ENCODE measurements around the gene ARL8A.
"Not testable (repeated sequence)": the region's sequence is repeated elsewhere in the genome, so short reads cannot be mapped to it uniquely, and the experiment has no call there.

Gene ARL8A

GRCh38 chr1:202124142-202124541 lies 20.4 kb downstream of the ARL8A start:
- no peak overlapping the region for H3K27ac ChIP-seq (ENCODE audit: low read depth, low read length)
- H3K9ac ChIP-seq (ENCODE audit: low read length): no peak overlapping the region

GRCh38 chr1:202123336-202123813 lies 21.2 kb downstream of the ARL8A start:
- no peaks in the 10 kb centered on the region for H3K27me3 ChIP-seq (ENCODE audit: control insufficient read depth, insufficient read depth, low read length)
- H3K4me3 ChIP-seq (ENCODE audit: low read length): peak overlapping the region; percentile 27
- no peak overlapping the region for H3K9ac ChIP-seq (ENCODE audit: low read length)

More at GRCh38 chr1:202124142-202124541, 20.4 kb downstream of the ARL8A start:
- Histone ChIP-seq H3K27me3 (ENCODE audit: control insufficient read depth, insufficient read depth, low read length) (no peaks in the 10 kb centered on the region), H3K4me1 (ENCODE audit: control insufficient read depth, insufficient read depth, low read length) (no peaks in the 10 kb centered on the region), H3K36me3 (ENCODE audit: control insufficient read depth, insufficient read depth, low read length) (no peaks in the 10 kb centered on the region), H3K4me3 (ENCODE audit: low read length) (no peak overlapping the region)

GRCh38 chr1:202122639-202123335 lies 21.8 kb downstream of the ARL8A start, which contains the start of gene GPR37L1:
GPR37L1 (plus strand) TSS chr1:202122917; CDS start chr1:202122964, 47 bp downstream.
- H3K27ac ChIP-seq (ENCODE audit: low read depth, low read length): no peak within 1 kb of the TSS
- no peaks in the 10 kb centered on the region for H3K27me3 ChIP-seq (ENCODE audit: control insufficient read depth, insufficient read depth, low read length)
- H3K9ac ChIP-seq (ENCODE audit: low read length): no peak within 1 kb of the TSS

More at GRCh38 chr1:202123336-202123813, 21.2 kb downstream of the ARL8A start:
- H3K27ac ChIP-seq (ENCODE audit: low read depth, low read length): no peak overlapping the region
- H3K4me1 ChIP-seq (ENCODE audit: control insufficient read depth, insufficient read depth, low read length): no peaks in the 10 kb centered on the region
- H3K36me3 ChIP-seq (ENCODE audit: control insufficient read depth, insufficient read depth, low read length): no peaks in the 10 kb centered on the region

GRCh38 chr1:202121006-202121405 lies 23.5 kb downstream of the ARL8A start:
- Histone ChIP-seq H3K36me3 (ENCODE audit: control insufficient read depth, insufficient read depth, low read length) (no peaks in the 10 kb centered on the region), H3K27me3 (ENCODE audit: control insufficient read depth, insufficient read depth, low read length) (no peaks in the 10 kb centered on the region), H3K4me3 (ENCODE audit: low read length) (no peak overlapping the region), H3K9ac (ENCODE audit: low read length) (no peak overlapping the region), H3K27ac (ENCODE audit: low read depth, low read length) (no peak overlapping the region), H3K4me1 (ENCODE audit: control insufficient read depth, insufficient read depth, low read length) (no peaks in the 10 kb centered on the region)

More at GRCh38 chr1:202122639-202123335, 21.8 kb downstream of the ARL8A start, which contains the start of gene GPR37L1:
- Histone ChIP-seq H3K36me3 (ENCODE audit: control insufficient read depth, insufficient read depth, low read length) (no peaks in the 10 kb centered on the region), H3K4me1 (ENCODE audit: control insufficient read depth, insufficient read depth, low read length) (no peaks in the 10 kb centered on the region), H3K4me3 (ENCODE audit: low read length) (peak within 1 kb of the TSS; percentile 27)

GRCh38 chr1:202117898-202118371 lies 26.6 kb downstream of the ARL8A start:
- no peak overlapping the region for H3K4me3 ChIP-seq (ENCODE audit: low read length)
- H3K9ac ChIP-seq (ENCODE audit: low read length): no peak overlapping the region
- peaks cover 1% of the 10 kb centered on the region for H3K4me1 ChIP-seq (ENCODE audit: control insufficient read depth, insufficient read depth, low read length)
- H3K27ac ChIP-seq (ENCODE audit: low read depth, low read length): no peak overlapping the region
- no peaks in the 10 kb centered on the region for H3K27me3 ChIP-seq (ENCODE audit: control insufficient read depth, insufficient read depth, low read length)
- H3K36me3 ChIP-seq (ENCODE audit: control insufficient read depth, insufficient read depth, low read length): no peaks in the 10 kb centered on the region

- Histone ChIP-seq H3K4me1 (ENCODE audit: control insufficient read depth, insufficient read depth, low read length) (peaks cover 2% of the 10 kb centered on the region), H3K27ac (ENCODE audit: low read depth, low read length) (no peak overlapping the region), H3K9ac (ENCODE audit: low read length) (no peak overlapping the region), H3K4me3 (ENCODE audit: low read length) (no peak overlapping the region), H3K27me3 (ENCODE audit: control insufficient read depth, insufficient read depth, low read length) (no peaks in the 10 kb centered on the region), H3K36me3 (ENCODE audit: control insufficient read depth, insufficient read depth, low read length) (no peaks in the 10 kb centered on the region)
Observed at GRCh38 chr1:202116287-202116686, 28.2 kb downstream of the ARL8A start.

GRCh38 chr1:202113690-202114300 lies 30.7 kb downstream of the ARL8A start:
- H3K9ac ChIP-seq (ENCODE audit: low read length): no peak overlapping the region
- H3K27ac ChIP-seq (ENCODE audit: low read depth, low read length): no peak overlapping the region
- H3K4me1 ChIP-seq (ENCODE audit: control insufficient read depth, insufficient read depth, low read length): peaks cover 2% of the 10 kb centered on the region

GRCh38 chr1:202112859-202113689 lies 31.5 kb downstream of the ARL8A start:
- Histone ChIP-seq H3K36me3 (ENCODE audit: control insufficient read depth, insufficient read depth, low read length) (no peaks in the 10 kb centered on the region), H3K27me3 (ENCODE audit: control insufficient read depth, insufficient read depth, low read length) (no peaks in the 10 kb centered on the region), H3K4me3 (ENCODE audit: low read length) (no peak overlapping the region), H3K4me1 (ENCODE audit: control insufficient read depth, insufficient read depth, low read length) (peaks cover 2% of the 10 kb centered on the region), H3K9ac (ENCODE audit: low read length) (no peak overlapping the region), H3K27ac (ENCODE audit: low read depth, low read length) (no peak overlapping the region)

More at GRCh38 chr1:202113690-202114300, 30.7 kb downstream of the ARL8A start:
- Histone ChIP-seq H3K27me3 (ENCODE audit: control insufficient read depth, insufficient read depth, low read length) (no peaks in the 10 kb centered on the region), H3K36me3 (ENCODE audit: control insufficient read depth, insufficient read depth, low read length) (no peaks in the 10 kb centered on the region), H3K4me3 (ENCODE audit: low read length) (no peak overlapping the region)

GRCh38 chr1:202111589-202111988 lies 32.9 kb downstream of the ARL8A start:
- not testable (repeated sequence) for H3K36me3 ChIP-seq (ENCODE audit: control insufficient read depth, insufficient read depth, low read length); H3K4me1 ChIP-seq (ENCODE audit: control insufficient read depth, insufficient read depth, low read length); H3K4me3 ChIP-seq (ENCODE audit: low read length); H3K27me3 ChIP-seq (ENCODE audit: control insufficient read depth, insufficient read depth, low read length); H3K9ac ChIP-seq (ENCODE audit: low read length); H3K27ac ChIP-seq (ENCODE audit: low read depth, low read length)

GRCh38 chr1:202110977-202111376 lies 33.6 kb downstream of the ARL8A start:
- no peak overlapping the region for H3K9ac ChIP-seq (ENCODE audit: low read length)
- no peaks in the 10 kb centered on the region for H3K36me3 ChIP-seq (ENCODE audit: control insufficient read depth, insufficient read depth, low read length)
- peaks cover 2% of the 10 kb centered on the region for H3K4me1 ChIP-seq (ENCODE audit: control insufficient read depth, insufficient read depth, low read length)
- H3K4me3 ChIP-seq (ENCODE audit: low read length): no peak overlapping the region
- H3K27ac ChIP-seq (ENCODE audit: low read depth, low read length): no peak overlapping the region
- no peaks in the 10 kb centered on the region for H3K27me3 ChIP-seq (ENCODE audit: control insufficient read depth, insufficient read depth, low read length)

GRCh38 chr1:202107801-202108731 lies 36.5 kb downstream of the ARL8A start:
- H3K4me1 ChIP-seq (ENCODE audit: control insufficient read depth, insufficient read depth, low read length): peaks cover 2% of the 10 kb centered on the region
- H3K9ac ChIP-seq (ENCODE audit: low read length): no peak overlapping the region
- no peaks in the 10 kb centered on the region for H3K27me3 ChIP-seq (ENCODE audit: control insufficient read depth, insufficient read depth, low read length)
- no peak overlapping the region for H3K27ac ChIP-seq (ENCODE audit: low read depth, low read length)
- H3K4me3 ChIP-seq (ENCODE audit: low read length): no peak overlapping the region
- no peaks in the 10 kb centered on the region for H3K36me3 ChIP-seq (ENCODE audit: control insufficient read depth, insufficient read depth, low read length)

Data from rectal smooth muscle tissue (tissue), 1 donor.